H1 (cell line): ENCODE data around the gene HPD. TPM values are rescaled to one million over a fixed set of nuclear protein-coding genes. Genes with fewer than 3 reads are reported as not detected.

Experiments
- CTCF ChIA-PET: fragments of 300-600 bp; sonication (Branson Sonifier 250); formaldehyde crosslinking; loops from one replicate; lab custom pipeline; 2021; ENCODE audit not compliant: partially characterized antibody; lab: Charles Lee
- POLR2A ChIA-PET: fragments of 300-600 bp; sonication (Branson Sonifier 250); formaldehyde crosslinking; loops from one replicate; lab custom pipeline; 2021; ENCODE audit warnings: inconsistent platforms; ENCODE audit not compliant: partially characterized antibody; lab: Charles Lee
- DNase-seq, 2 experiments: peaks; one replicate each; pipeline versions ENCODE4 v3.0.0 to v3.0.0-alpha.2; 2010 to 2022; ENCODE audit warnings: low spot score in 2 of 2, low read depth in 1 of 2, mixed read lengths in 1 of 2
- FAIRE-seq: peaks from 2 replicates; lab custom pipeline; 2011; peaks lifted over from hg19 to GRCh38; lab: Jason Lieb, UNC
- H2AFZ ChIP-seq: 2 replicates; pipeline ENCODE4 v1.8.1; 2012; ENCODE audit warnings: low read length, inconsistent platforms
- H2AK5ac ChIP-seq: 2 replicates; pipeline ENCODE4 v1.6.1; 2013; ENCODE audit warnings: low read depth, low read length
- H2BK120ac ChIP-seq: replicated peaks from 2 replicates; pipeline ENCODE3; 2013; ENCODE audit warnings: low read depth, low read length, inconsistent platforms
- H2BK12ac ChIP-seq: 2 replicates; pipeline ENCODE4 v1.6.1; 2013; ENCODE audit warnings: low read depth, low read length
- H2BK15ac ChIP-seq: 2 replicates; pipeline ENCODE4 v1.6.1; 2013; ENCODE audit warnings: low read length
- H2BK20ac ChIP-seq: 2 replicates; pipeline ENCODE4 v1.6.1; 2013; ENCODE audit warnings: low read length
- H2BK5ac ChIP-seq: 2 replicates; pipeline ENCODE4 v1.6.1; 2013; ENCODE audit warnings: low read depth, low read length
- H3K14ac ChIP-seq: 2 replicates; pipeline ENCODE4 v1.6.1; 2013; ENCODE audit warnings: inconsistent platforms; ENCODE audit not compliant: insufficient read length
- H3K18ac ChIP-seq: 2 replicates; pipeline ENCODE4 v1.6.1; 2013; ENCODE audit warnings: low read length; ENCODE audit errors: extremely low read depth
- H3K23ac ChIP-seq: 2 replicates; pipeline ENCODE4 v1.6.1; 2013; ENCODE audit warnings: inconsistent platforms; ENCODE audit not compliant: insufficient read length
- H3K23me2 ChIP-seq: 2 replicates; pipeline ENCODE4 v1.6.1; 2013; ENCODE audit warnings: low read depth, low read length
- H3K27ac ChIP-seq: 2 replicates; pipeline ENCODE4 v1.6.1; 2011; ENCODE audit warnings: low read depth, low read length, inconsistent platforms
- H3K27me3 ChIP-seq, 4 experiments: replicated peaks in 1 of 4; 1 replicate in 1 of 4; 2 replicates in 3 of 4; pipeline versions ENCODE4 v1.6.1 to v1.8.1; 2011 to 2013; ENCODE audit warnings: low read length in 3 of 4, mild to moderate bottlenecking in 3 of 4, inconsistent platforms in 2 of 4, mixed read lengths in 2 of 4, moderate library complexity in 1 of 4; ENCODE audit not compliant: control insufficient read depth in 3 of 4, insufficient read depth in 3 of 4; ENCODE audit errors: extremely low read depth in 1 of 4
- H3K36me3 ChIP-seq, 4 experiments: 2 replicates each; pipeline versions ENCODE4 v1.6.1 to v1.8.1; 2011 to 2013; ENCODE audit warnings: mild to moderate bottlenecking in 4 of 4, low read length in 3 of 4, moderate library complexity in 2 of 4, control low read depth in 1 of 4, inconsistent platforms in 1 of 4; ENCODE audit not compliant: insufficient read depth in 4 of 4, control insufficient read depth in 2 of 4
- H3K4ac ChIP-seq: replicated peaks from 2 replicates; pipeline ENCODE3; 2013; ENCODE audit warnings: low read length, low read depth, mixed read lengths, inconsistent platforms; ENCODE audit not compliant: insufficient read length
- H3K4me1 ChIP-seq, 4 experiments: replicated peaks in 1 of 4; 1 replicate in 1 of 4; 2 replicates in 3 of 4; pipeline versions ENCODE4 v1.6.1 to v1.8.1; 2011 to 2013; ENCODE audit warnings: low read length in 3 of 4, inconsistent platforms in 2 of 4, mixed read lengths in 1 of 4; ENCODE audit not compliant: insufficient read depth in 4 of 4, control insufficient read depth in 3 of 4
- H3K4me2 ChIP-seq, 2 experiments: 2 replicates each; pipeline versions ENCODE4 v1.6.1 to v1.8.1; 2011 to 2013; ENCODE audit warnings: low read depth in 2 of 2, low read length in 2 of 2, control low read depth in 1 of 2, inconsistent platforms in 1 of 2, mild to moderate bottlenecking in 1 of 2; ENCODE audit not compliant: insufficient read depth in 1 of 2
- H3K4me3 ChIP-seq, 4 experiments: fragments of 200-600, 300-600 bp in 1 of 4; sonication (generic), shearing (Covaris generic), sonication (Bioruptor Twin) in 1 of 4; 2 replicates each; pipeline versions ENCODE4 v1.5.1 to v1.8.1; 2011 to 2016; ENCODE audit warnings: low read length in 4 of 4, low read depth in 3 of 4, control low read depth in 2 of 4, inconsistent platforms in 2 of 4, mild to moderate bottlenecking in 2 of 4, mixed read lengths in 1 of 4, moderate library complexity in 1 of 4; ENCODE audit not compliant: insufficient read depth in 2 of 4; ENCODE audit errors: extremely low read depth in 1 of 4
- H3K56ac ChIP-seq: replicated peaks from 2 replicates; pipeline ENCODE3; 2013; ENCODE audit warnings: low read depth, mild to moderate bottlenecking, mixed read lengths, low read length, inconsistent platforms; ENCODE audit not compliant: insufficient read length
- H3K79me1 ChIP-seq: 2 replicates; pipeline ENCODE4 v1.6.1; 2013; ENCODE audit warnings: low read depth, low read length, control low read depth
- H3K79me2 ChIP-seq, 2 experiments: 2 replicates each; pipeline versions ENCODE4 v1.6.1 to v1.8.1; 2012 to 2013; ENCODE audit warnings: low read length in 2 of 2, mild to moderate bottlenecking in 2 of 2, inconsistent platforms in 1 of 2; ENCODE audit not compliant: insufficient read depth in 2 of 2, control insufficient read depth in 1 of 2
- H3K9ac ChIP-seq, 4 experiments: replicated peaks in 1 of 4; 1 replicate in 1 of 4; 2 replicates in 3 of 4; pipeline versions ENCODE4 v1.6.1 to v1.8.1; 2011 to 2013; ENCODE audit warnings: low read depth in 3 of 4, low read length in 3 of 4, control low read depth in 2 of 4, mild to moderate bottlenecking in 2 of 4, moderate library complexity in 2 of 4, inconsistent platforms in 1 of 4; ENCODE audit errors: extremely low read depth in 1 of 4
- H3K9me3 ChIP-seq, 2 experiments: 2 replicates each; pipeline versions ENCODE4 v1.6.1 to v1.8.1; 2012 to 2013; ENCODE audit warnings: mild to moderate bottlenecking in 2 of 2, moderate library complexity in 2 of 2, control low read depth in 1 of 2, inconsistent platforms in 1 of 2, low read depth in 1 of 2, low read length in 1 of 2, mixed read lengths in 1 of 2; ENCODE audit not compliant: insufficient read depth in 2 of 2
- H4K20me1 ChIP-seq, 2 experiments: replicated peaks in 1 of 2; 2 replicates each; pipeline versions ENCODE3 to v1.8.1; 2011 to 2013; ENCODE audit warnings: inconsistent platforms in 2 of 2, low read length in 2 of 2, mild to moderate bottlenecking in 1 of 2; ENCODE audit not compliant: insufficient read depth in 2 of 2, control insufficient read depth in 1 of 2
- H4K5ac ChIP-seq: 2 replicates; pipeline ENCODE4 v1.6.1; 2013; ENCODE audit warnings: low read length, low read depth, mixed read lengths, inconsistent platforms; ENCODE audit not compliant: insufficient read length
- H4K8ac ChIP-seq: 2 replicates; pipeline ENCODE4 v1.8.0; 2013; ENCODE audit warnings: mild to moderate bottlenecking, moderate library complexity, low read length, inconsistent platforms; ENCODE audit not compliant: insufficient read depth; ENCODE audit errors: extremely low read depth
- H4K91ac ChIP-seq: replicated peaks from 2 replicates; pipeline ENCODE3; 2013; ENCODE audit warnings: low read length, mixed read lengths, inconsistent platforms; ENCODE audit not compliant: insufficient read length
- CBX8 ChIP-seq: fragments of 300-800, 300-1000 bp; sonication (generic); IDR thresholded peaks from 2 replicates; pipeline ENCODE4 v1.7.1; 2016; ENCODE audit warnings: low read depth, low read length, borderline replicate concordance
- CHD1 ChIP-seq: IDR thresholded peaks from 2 replicates; pipeline ENCODE4 v1.6.1; 2012; ENCODE audit warnings: low read depth, low read length, improper control_type of control experiment
- FOSL1 ChIP-seq: IDR thresholded peaks from 2 replicates; pipeline ENCODE4 v1.6.1; 2011; ENCODE audit warnings: mild to moderate bottlenecking, low read depth, low read length, moderate library complexity; ENCODE audit not compliant: insufficient read depth
- HDAC6 ChIP-seq: IDR thresholded peaks from one replicate; pipeline ENCODE4 v1.7.1; 2012; ENCODE audit warnings: low read depth, mild to moderate bottlenecking, inconsistent platforms, low read length, moderate library complexity
- PHF8 ChIP-seq: fragments of 200-600 bp; sonication (generic); conservative IDR thresholded peaks from 2 replicates; pipeline ENCODE4 v1.7.1; 2012; ENCODE audit warnings: low read depth, mild to moderate bottlenecking, inconsistent platforms, low read length, moderate library complexity
- POLR2AphosphoS5 ChIP-seq: IDR thresholded peaks from 2 replicates; pipeline ENCODE4 v1.6.1; 2011; ENCODE audit warnings: low read depth, low read length
- POU5F1 ChIP-seq: IDR thresholded peaks from 2 replicates; pipeline ENCODE4 v1.6.1; 2011; ENCODE audit warnings: low read depth, mild to moderate bottlenecking, low read length, moderate library complexity
- SIRT6 ChIP-seq: IDR thresholded peaks from one replicate; pipeline ENCODE4 v1.7.1; 2012; ENCODE audit warnings: low read length, inconsistent platforms
- YY1 ChIP-seq: IDR thresholded peaks from 2 replicates; pipeline ENCODE4 v1.6.1; 2011; ENCODE audit warnings: low read depth, mild to moderate bottlenecking, low read length
- WGBS, 2 experiments: shearing (Covaris generic) in 1 of 2; methylation state at CpG; one replicate each; pipeline versions ENCODE4 v1.1.6 to v1.1.7; 2013 to 2015; ENCODE audit warnings: low lambda C conversion rate in 2 of 2, mixed read lengths in 2 of 2, inconsistent platforms in 1 of 2, low coverage in 1 of 2, missing lambda C conversion rate in 1 of 2; ENCODE audit not compliant: insufficient replicate concordance in 2 of 2, insufficient coverage in 1 of 2, insufficient read length in 1 of 2; ENCODE audit errors: extremely low coverage in 1 of 2, missing lambda C conversion rate in 1 of 2; 5-methylcytosine and 5-hydroxymethylcytosine counted together
- polyA plus RNA-seq, 7 experiments: library from polyadenylated mRNA; depleted of rRNA in 3 of 7; stranded (reverse) in 5 of 7; unstranded in 2 of 7; fragments of >200 nt in 5 of 7; fragments of 200-250 nt in 2 of 7; gene quantifications; 1 replicate in 5 of 7; 2 replicates in 1 of 7; 4 replicates in 1 of 7; pipeline versions ENCODE4 v1.2.1 to v1.2.3, GENCODE V29; 2011 to 2013; ENCODE audit warnings: missing spikeins in 2 of 7, mixed read lengths in 2 of 7
- total RNA-seq: library from RNA; stranded (reverse); fragmentation: NEBNext Ultra II Directional; extraction: Animal tissue kit (Norgen Biotek cat#: 25700); gene quantifications from 2 replicates; pipeline ENCODE4 v1.2.1, GENCODE V29; 2021
- TF ChIP-seq, protein P1 (sequence below): IDR thresholded peaks from 2 replicates; pipeline ENCODE4 v1.6.1; 2012; ENCODE audit warnings: inconsistent platforms
- TF ChIP-seq, protein P2 (sequence below): IDR thresholded peaks from 2 replicates; pipeline ENCODE4 v1.6.1; 2012; ENCODE audit warnings: inconsistent platforms
- TF ChIP-seq, protein P3 (sequence below): IDR thresholded peaks from 2 replicates; pipeline ENCODE4 v1.6.1; 2011; ENCODE audit warnings: low read depth, mild to moderate bottlenecking, low read length; ENCODE audit not compliant: insufficient read depth

The HPD gene
- total and polyA plus RNA-seq, 2 of the 8 experiments (the other 6 are each of a cell fraction or from before 2014, with no cell fraction given) = 0.48 to 0.56 TPM

DNA sequence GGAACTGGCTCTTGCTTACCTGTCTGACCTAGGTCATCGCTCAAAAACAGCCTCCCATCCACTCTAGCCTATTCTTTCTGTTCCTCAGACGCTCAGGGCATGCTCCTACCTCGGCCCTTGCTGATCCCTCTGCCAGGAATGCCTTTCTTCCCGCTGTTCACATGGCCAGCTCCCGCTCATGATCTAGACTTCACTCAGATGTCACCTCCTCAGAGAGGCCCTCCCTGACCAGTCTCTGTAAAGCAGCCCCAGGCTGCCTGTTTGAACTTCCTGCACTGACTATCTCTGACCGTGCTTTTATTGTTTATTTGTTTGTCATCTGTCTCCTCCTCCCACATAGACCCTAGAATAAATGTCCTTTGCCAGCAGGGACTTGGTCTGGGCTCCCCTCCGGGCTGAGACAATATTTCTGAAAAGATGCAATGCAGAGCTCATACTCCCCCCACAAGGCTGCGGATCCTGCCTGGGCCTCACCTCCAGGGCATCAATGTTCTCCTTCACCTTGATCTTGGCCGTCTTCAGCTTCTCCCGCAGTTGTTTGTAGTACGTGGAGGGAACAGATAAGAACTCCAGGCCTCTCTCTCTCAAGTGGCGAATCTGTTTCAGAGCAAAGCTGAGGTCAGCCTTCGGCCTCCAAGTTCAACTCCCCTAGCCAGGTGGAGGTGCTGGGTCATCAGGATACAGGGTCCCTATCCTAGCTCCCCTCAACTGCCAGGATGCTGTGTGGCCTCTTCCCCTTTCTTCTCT is 15.2 kb downstream of the HPD start:
- DNase-seq (no peak), FAIRE-seq (no peak)
- Histone ChIP-seq H2AFZ (no peak overlapping the region), H3K23me2 (peaks cover 5% of the 10 kb centered on the region), H4K5ac (no peak overlapping the region), H2BK20ac (no peak overlapping the region), H3K9me3 (no peaks in the 10 kb centered on the region), H3K27ac (no peak overlapping the region), H3K4ac (no peak overlapping the region), H3K79me2 (no peaks in the 10 kb centered on the region), H3K18ac (no peak overlapping the region), H4K20me1 (no peaks in the 10 kb centered on the region), H3K4me2 (no peak overlapping the region), H2AK5ac (no peak overlapping the region), H3K14ac (no peak overlapping the region), H3K56ac (no peak overlapping the region), H3K4me1 (no peaks in the 10 kb centered on the region; a peak in 2 of 7 replicates), H3K27me3 (no peaks in the 10 kb centered on the region), H2BK5ac (no peak overlapping the region), H2BK120ac (no peak overlapping the region), H3K4me3 (no peak overlapping the region), H2BK15ac (no peak overlapping the region), H3K79me1 (no peaks in the 10 kb centered on the region), H4K8ac (no peak overlapping the region), H3K9ac (no peak overlapping the region), H2BK12ac (no peak overlapping the region; the same call in 1 of the 2 replicates), H3K36me3 (no peaks in the 10 kb centered on the region), H4K91ac (no peak overlapping the region), H3K23ac (no peak overlapping the region)
- no peak for TF ChIP-seq FOSL1
- no peak for TF ChIP-seq YY1
- TF ChIP-seq CBX8 = no peak
- TF ChIP-seq SIRT6 = no peak
- TF ChIP-seq, protein P1, sequence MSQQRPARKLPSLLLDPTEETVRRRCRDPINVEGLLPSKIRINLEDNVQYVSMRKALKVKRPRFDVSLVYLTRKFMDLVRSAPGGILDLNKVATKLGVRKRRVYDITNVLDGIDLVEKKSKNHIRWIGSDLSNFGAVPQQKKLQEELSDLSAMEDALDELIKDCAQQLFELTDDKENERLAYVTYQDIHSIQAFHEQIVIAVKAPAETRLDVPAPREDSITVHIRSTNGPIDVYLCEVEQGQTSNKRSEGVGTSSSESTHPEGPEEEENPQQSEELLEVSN = no peak
- TF ChIP-seq PHF8 = no peak
- TF ChIP-seq, protein P2, sequence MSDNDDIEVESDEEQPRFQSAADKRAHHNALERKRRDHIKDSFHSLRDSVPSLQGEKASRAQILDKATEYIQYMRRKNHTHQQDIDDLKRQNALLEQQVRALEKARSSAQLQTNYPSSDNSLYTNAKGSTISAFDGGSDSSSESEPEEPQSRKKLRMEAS = no peak
- TF ChIP-seq HDAC6 = no peak
- TF ChIP-seq, protein P3, sequence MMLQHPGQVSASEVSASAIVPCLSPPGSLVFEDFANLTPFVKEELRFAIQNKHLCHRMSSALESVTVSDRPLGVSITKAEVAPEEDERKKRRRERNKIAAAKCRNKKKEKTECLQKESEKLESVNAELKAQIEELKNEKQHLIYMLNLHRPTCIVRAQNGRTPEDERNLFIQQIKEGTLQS = no peak
- no peak for TF ChIP-seq POU5F1
- no peak for TF ChIP-seq CHD1
- no peak for TF ChIP-seq POLR2AphosphoS5
- ChIA-PET POLR2A (interaction anchor here (0.7 to 1.4 kb wide), 3 partner anchors 32 to 43 kb away, joined by 3 read pairs; no protein-coding TSS in a partner anchor), CTCF (interaction anchor here (0.6 to 11.1 kb wide), 11 partner anchors 19 to 1080 kb away, joined by 3 to 111 read pairs (median 4); partner anchors contain the start of genes CFAP251, PSMD9 and RHOF)
- WGBS, 2 experiments = 84% methylated on average over 13 of the region's 13 CpGs; no CpG with 5 or more reads in 1 of the 2 experiments
